WI38 (cell line): ENCODE results near the gene C14orf39.
"Not testable (repeated sequence)": the region's sequence is repeated elsewhere in the genome, so short reads cannot be mapped to it uniquely, and the experiment has no call there.

Experiments
- H3K4me3 ChIP-seq: 2 replicates; pipeline ENCODE4 v1.5.1; 2011; ENCODE audit warnings: low read depth, mild to moderate bottlenecking, control low read depth, low read length
- CTCF ChIP-seq: IDR thresholded peaks from 2 replicates; pipeline ENCODE4 v1.5.1; 2012; ENCODE audit warnings: low read depth, mild to moderate bottlenecking, control low read depth, low read length

C14orf39 gene

GRCh38 chr14:60488175-60488574, 2.3 kb upstream of the C14orf39 start:
- no peak for TF ChIP-seq CTCF
- H3K4me3 ChIP-seq = no peak overlapping the region

GRCh38 chr14:60487211-60487610, 1.3 kb upstream of the C14orf39 start:
- H3K4me3 ChIP-seq = no peak overlapping the region
- TF ChIP-seq CTCF = no peak

GRCh38 chr14:60485057-60485597, 736 bp downstream of the C14orf39 start:
- no peak overlapping the region for H3K4me3 ChIP-seq
- no peak for TF ChIP-seq CTCF

- TF ChIP-seq CTCF = no peak
Measured at GRCh38 chr14:60482743-60483142, 3.1 kb downstream of the C14orf39 start.

GRCh38 chr14:60480248-60480647, 5.6 kb downstream of the C14orf39 start:
- H3K4me3 ChIP-seq = not testable (repeated sequence)

More at GRCh38 chr14:60482743-60483142, 3.1 kb downstream of the C14orf39 start:
- H3K4me3 ChIP-seq = no peak overlapping the region

- no peak overlapping the region for H3K4me3 ChIP-seq
- no peak for TF ChIP-seq CTCF
Measured at GRCh38 chr14:60455875-60456274, 30.0 kb downstream of the C14orf39 start.

GRCh38 chr14:60430276-60430675, 55.6 kb downstream of the C14orf39 start:
- TF ChIP-seq CTCF = no peak
- H3K4me3 ChIP-seq = no peak overlapping the region

GRCh38 chr14:60420050-60420449, 65.8 kb downstream of the C14orf39 start:
- no peak for TF ChIP-seq CTCF
- no peak overlapping the region for H3K4me3 ChIP-seq

- not testable (repeated sequence) for H3K4me3 ChIP-seq
Measured at GRCh38 chr14:60397550-60397949, 88.3 kb downstream of the C14orf39 start.
